ENCODE results near the gene ZNF775.

The ZNF775 gene

GRCh38 chr7:150388709-150389531 is 9.8 kb downstream of the ZNF775 start:
- Histone ChIP-seq H3K27ac (ENCODE audit: insufficient read depth, low read length, poor library complexity, severe bottlenecking) (no peak overlapping the region), H3K36me3 (ENCODE audit: control insufficient read depth, insufficient read depth, low read length) (no peaks in the 10 kb centered on the region), H3K4me3 (ENCODE audit: insufficient read depth, low read depth, low read length, poor library complexity, severe bottlenecking) (no peak overlapping the region), H3K27me3 (replicated peaks; ENCODE audit: control insufficient read depth, insufficient read depth, low read length, poor library complexity, severe bottlenecking) (no peaks in the 10 kb centered on the region), H3K4me1 (ENCODE audit: control insufficient read depth, insufficient read depth, low read length, poor library complexity, severe bottlenecking) (no peaks in the 10 kb centered on the region), H3K9me3 (ENCODE audit: control insufficient read depth, low read length) (no peaks in the 10 kb centered on the region)
- DNase-seq, result no peak

- no peaks in the 10 kb centered on the region for H3K27me3 ChIP-seq (replicated peaks; ENCODE audit: control insufficient read depth, insufficient read depth, low read length, poor library complexity, severe bottlenecking)
- H3K27ac ChIP-seq (ENCODE audit: insufficient read depth, low read length, poor library complexity, severe bottlenecking), result no peak overlapping the region
- no peaks in the 10 kb centered on the region for H3K36me3 ChIP-seq (ENCODE audit: control insufficient read depth, insufficient read depth, low read length)
- H3K9me3 ChIP-seq (ENCODE audit: control insufficient read depth, low read length), result no peaks in the 10 kb centered on the region
- H3K4me3 ChIP-seq (ENCODE audit: insufficient read depth, low read depth, low read length, poor library complexity, severe bottlenecking), result no peak overlapping the region
- no peaks in the 10 kb centered on the region for H3K4me1 ChIP-seq (ENCODE audit: control insufficient read depth, insufficient read depth, low read length, poor library complexity, severe bottlenecking)
- no peak for DNase-seq
Observed at GRCh38 chr7:150389532-150389816, 10.3 kb downstream of the ZNF775 start.

GRCh38 chr7:150390205-150390604 is 11.1 kb downstream of the ZNF775 start:
- no peaks in the 10 kb centered on the region for H3K27me3 ChIP-seq (replicated peaks; ENCODE audit: control insufficient read depth, insufficient read depth, low read length, poor library complexity, severe bottlenecking)
- H3K4me3 ChIP-seq (ENCODE audit: insufficient read depth, low read depth, low read length, poor library complexity, severe bottlenecking), result no peak overlapping the region
- no peaks in the 10 kb centered on the region for H3K36me3 ChIP-seq (ENCODE audit: control insufficient read depth, insufficient read depth, low read length)
- DNase-seq, result no peak
- no peak overlapping the region for H3K27ac ChIP-seq (ENCODE audit: insufficient read depth, low read length, poor library complexity, severe bottlenecking)
- no peaks in the 10 kb centered on the region for H3K9me3 ChIP-seq (ENCODE audit: control insufficient read depth, low read length)
- no peaks in the 10 kb centered on the region for H3K4me1 ChIP-seq (ENCODE audit: control insufficient read depth, insufficient read depth, low read length, poor library complexity, severe bottlenecking)

GRCh38 chr7:150393325-150393724 is 14.2 kb downstream of the ZNF775 start:
- H3K9me3 ChIP-seq (ENCODE audit: control insufficient read depth, low read length), result no peaks in the 10 kb centered on the region
- H3K27ac ChIP-seq (ENCODE audit: insufficient read depth, low read length, poor library complexity, severe bottlenecking), result no peak overlapping the region
- peaks cover 4% of the 10 kb centered on the region for H3K36me3 ChIP-seq (ENCODE audit: control insufficient read depth, insufficient read depth, low read length)
- no peak overlapping the region for H3K4me3 ChIP-seq (ENCODE audit: insufficient read depth, low read depth, low read length, poor library complexity, severe bottlenecking)
- H3K27me3 ChIP-seq (replicated peaks; ENCODE audit: control insufficient read depth, insufficient read depth, low read length, poor library complexity, severe bottlenecking), result no peaks in the 10 kb centered on the region
- DNase-seq, result no peak
- no peaks in the 10 kb centered on the region for H3K4me1 ChIP-seq (ENCODE audit: control insufficient read depth, insufficient read depth, low read length, poor library complexity, severe bottlenecking)

- Histone ChIP-seq H3K36me3 (ENCODE audit: control insufficient read depth, insufficient read depth, low read length) (peaks cover 4% of the 10 kb centered on the region), H3K4me1 (ENCODE audit: control insufficient read depth, insufficient read depth, low read length, poor library complexity, severe bottlenecking) (no peaks in the 10 kb centered on the region), H3K27me3 (replicated peaks; ENCODE audit: control insufficient read depth, insufficient read depth, low read length, poor library complexity, severe bottlenecking) (no peaks in the 10 kb centered on the region), H3K27ac (ENCODE audit: insufficient read depth, low read length, poor library complexity, severe bottlenecking) (no peak overlapping the region), H3K4me3 (ENCODE audit: insufficient read depth, low read depth, low read length, poor library complexity, severe bottlenecking) (no peak overlapping the region), H3K9me3 (ENCODE audit: control insufficient read depth, low read length) (no peaks in the 10 kb centered on the region)
- no peak for DNase-seq
Observed at GRCh38 chr7:150396426-150396825, 17.3 kb downstream of the ZNF775 start.

- no peaks in the 10 kb centered on the region for H3K9me3 ChIP-seq (ENCODE audit: control insufficient read depth, low read length)
- no peaks in the 10 kb centered on the region for H3K4me1 ChIP-seq (ENCODE audit: control insufficient read depth, insufficient read depth, low read length, poor library complexity, severe bottlenecking)
- no peak overlapping the region for H3K4me3 ChIP-seq (ENCODE audit: insufficient read depth, low read depth, low read length, poor library complexity, severe bottlenecking)
- H3K27ac ChIP-seq (ENCODE audit: insufficient read depth, low read length, poor library complexity, severe bottlenecking), result no peak overlapping the region
- no peaks in the 10 kb centered on the region for H3K27me3 ChIP-seq (replicated peaks; ENCODE audit: control insufficient read depth, insufficient read depth, low read length, poor library complexity, severe bottlenecking)
- DNase-seq, result no peak
- peaks cover 4% of the 10 kb centered on the region for H3K36me3 ChIP-seq (ENCODE audit: control insufficient read depth, insufficient read depth, low read length)
Observed at GRCh38 chr7:150396851-150397260, 17.7 kb downstream of the ZNF775 start.

GRCh38 chr7:150397346-150398107 is 18.4 kb downstream of the ZNF775 start:
- DNase-seq, result no peak
- Histone ChIP-seq H3K4me1 (ENCODE audit: control insufficient read depth, insufficient read depth, low read length, poor library complexity, severe bottlenecking) (no peaks in the 10 kb centered on the region), H3K36me3 (ENCODE audit: control insufficient read depth, insufficient read depth, low read length) (peaks cover 4% of the 10 kb centered on the region), H3K27me3 (replicated peaks; ENCODE audit: control insufficient read depth, insufficient read depth, low read length, poor library complexity, severe bottlenecking) (no peaks in the 10 kb centered on the region), H3K27ac (ENCODE audit: insufficient read depth, low read length, poor library complexity, severe bottlenecking) (no peak overlapping the region), H3K9me3 (ENCODE audit: control insufficient read depth, low read length) (no peaks in the 10 kb centered on the region), H3K4me3 (ENCODE audit: insufficient read depth, low read depth, low read length, poor library complexity, severe bottlenecking) (no peak overlapping the region)

GRCh38 chr7:150398108-150398964 is 19.2 kb downstream of the ZNF775 start:
- H3K27ac ChIP-seq (ENCODE audit: insufficient read depth, low read length, poor library complexity, severe bottlenecking), result no peak overlapping the region
- no peaks in the 10 kb centered on the region for H3K27me3 ChIP-seq (replicated peaks; ENCODE audit: control insufficient read depth, insufficient read depth, low read length, poor library complexity, severe bottlenecking)
- H3K4me1 ChIP-seq (ENCODE audit: control insufficient read depth, insufficient read depth, low read length, poor library complexity, severe bottlenecking), result no peaks in the 10 kb centered on the region
- DNase-seq, result no peak
- peaks cover 4% of the 10 kb centered on the region for H3K36me3 ChIP-seq (ENCODE audit: control insufficient read depth, insufficient read depth, low read length)
- H3K4me3 ChIP-seq (ENCODE audit: insufficient read depth, low read depth, low read length, poor library complexity, severe bottlenecking), result no peak overlapping the region
- no peaks in the 10 kb centered on the region for H3K9me3 ChIP-seq (ENCODE audit: control insufficient read depth, low read length)

GRCh38 chr7:150398965-150399320 is 19.8 kb downstream of the ZNF775 start:
- Histone ChIP-seq H3K4me3 (ENCODE audit: insufficient read depth, low read depth, low read length, poor library complexity, severe bottlenecking) (no peak overlapping the region), H3K4me1 (ENCODE audit: control insufficient read depth, insufficient read depth, low read length, poor library complexity, severe bottlenecking) (no peaks in the 10 kb centered on the region), H3K27me3 (replicated peaks; ENCODE audit: control insufficient read depth, insufficient read depth, low read length, poor library complexity, severe bottlenecking) (no peaks in the 10 kb centered on the region), H3K27ac (ENCODE audit: insufficient read depth, low read length, poor library complexity, severe bottlenecking) (no peak overlapping the region), H3K9me3 (ENCODE audit: control insufficient read depth, low read length) (no peaks in the 10 kb centered on the region), H3K36me3 (ENCODE audit: control insufficient read depth, insufficient read depth, low read length) (peaks cover 4% of the 10 kb centered on the region)
- DNase-seq, result no peak

Measured in effector memory CD4-positive, alpha-beta T cell (primary cell).